ENCODE measurements around the gene SRP68. TPM values are rescaled to one million over a fixed set of nuclear protein-coding genes. Genes with fewer than 3 reads are reported as not detected.

The SRP68 gene
- total and polyA plus RNA-seq, 2 of the 8 experiments (the other 6 are each of a cell fraction or from before 2014, with no cell fraction given): 57.7 to 83.5 TPM

DNA sequence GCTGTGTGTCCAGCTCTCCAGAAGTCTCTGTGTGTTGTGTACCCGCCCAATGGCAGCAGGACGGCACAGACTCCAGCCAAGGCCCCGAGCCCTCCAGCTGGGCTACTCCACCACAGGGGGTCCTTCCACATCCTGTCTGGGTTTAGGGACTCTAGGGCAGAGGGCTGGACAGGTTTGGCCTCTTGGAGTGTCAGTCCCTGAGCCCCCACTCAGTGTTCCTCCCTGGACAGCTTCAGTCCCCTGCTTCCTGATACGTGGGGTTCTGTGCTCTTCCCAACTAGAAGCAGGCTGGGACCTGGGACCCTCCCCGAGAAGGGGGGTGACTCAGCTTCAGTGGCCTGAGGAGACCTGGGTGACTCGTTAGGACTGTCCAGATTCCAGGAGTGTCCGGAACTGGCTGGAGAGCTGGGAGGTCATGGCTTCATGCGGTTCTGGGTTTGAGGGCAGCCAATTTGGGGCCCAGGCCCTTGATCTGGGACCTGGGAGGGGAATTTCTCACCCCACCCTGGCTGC lies 67.5 kb downstream of the SRP68 start:
- no peak for DNase-seq (ENCODE audit: low read depth in 1 of 2, low spot score in 2 of 2)
- 96% methylated on average over 8 of the region's 8 CpGs; no CpG with 5 or more reads in 1 of the 2 experiments for WGBS, 2 experiments (ENCODE audit: extremely low coverage in 1 of 2, insufficient coverage in 1 of 2, insufficient read length in 1 of 2, insufficient replicate concordance in 2 of 2, low coverage in 1 of 2, low lambda C conversion rate in 2 of 2, missing lambda C conversion rate in 1 of 2)
- POLR2A ChIA-PET (ENCODE audit: partially characterized antibody): interaction anchor here (0.8 to 1.6 kb wide), 7 partner anchors 9 to 109 kb away, joined by 3 to 6 read pairs (median 3); partner anchors contain the start of genes FBF1 and MRPL38

More for the DNA sequence above, 67.5 kb downstream of the SRP68 start:
- no peaks in the 10 kb centered on the region for H3K79me1 ChIP-seq (ENCODE audit: low read depth, low read length)
- no peak overlapping the region for H4K8ac ChIP-seq (ENCODE audit: extremely low read depth, insufficient read depth, low read length)
- H2BK120ac ChIP-seq (replicated peaks; ENCODE audit: low read depth, low read length): no peak overlapping the region
- no peak overlapping the region for H2AFZ ChIP-seq (ENCODE audit: low read length)
- H4K5ac ChIP-seq (ENCODE audit: insufficient read length, low read depth, low read length): no peak overlapping the region
- no peak overlapping the region for H2BK20ac ChIP-seq (ENCODE audit: low read length)
- no peaks in the 10 kb centered on the region; a peak in 2 of 8 replicates for H3K36me3 ChIP-seq (ENCODE audit: control insufficient read depth in 2 of 4, insufficient read depth in 4 of 4, low read length in 3 of 4)
- H3K4ac ChIP-seq (replicated peaks; ENCODE audit: insufficient read length, low read depth, low read length): no peak overlapping the region
- H3K56ac ChIP-seq (replicated peaks; ENCODE audit: insufficient read length, low read depth, low read length): no peak overlapping the region
- H2BK15ac ChIP-seq (ENCODE audit: low read length): no peak overlapping the region
- no peak overlapping the region for H3K4me3 ChIP-seq (ENCODE audit: extremely low read depth in 1 of 4, insufficient read depth in 2 of 4, low read depth in 3 of 4, low read length in 4 of 4)
- H3K27me3 ChIP-seq (replicated peaks in 1 of 4; ENCODE audit: control insufficient read depth in 3 of 4, extremely low read depth in 1 of 4, insufficient read depth in 3 of 4, low read length in 3 of 4): no peaks in the 10 kb centered on the region
- no peak overlapping the region for H3K4me2 ChIP-seq (ENCODE audit: insufficient read depth in 1 of 2, low read depth in 2 of 2, low read length in 2 of 2)
- H3K23ac ChIP-seq (ENCODE audit: insufficient read length): no peak overlapping the region
- no peak overlapping the region for H2AK5ac ChIP-seq (ENCODE audit: low read depth, low read length)
- no peaks in the 10 kb centered on the region; a peak in 1 of 4 replicates for H3K9me3 ChIP-seq (ENCODE audit: insufficient read depth in 2 of 2, low read depth in 1 of 2, low read length in 1 of 2)
- H3K4me1 ChIP-seq (replicated peaks in 1 of 4; ENCODE audit: control insufficient read depth in 3 of 4, insufficient read depth in 4 of 4, low read length in 3 of 4): no peaks in the 10 kb centered on the region; a peak in 2 of 7 replicates
- FAIRE-seq: no peak
- H4K91ac ChIP-seq (replicated peaks; ENCODE audit: insufficient read length, low read length): no peak overlapping the region
- no peak overlapping the region for H3K14ac ChIP-seq (ENCODE audit: insufficient read length)
- no peak overlapping the region for H3K9ac ChIP-seq (replicated peaks in 1 of 4; ENCODE audit: extremely low read depth in 1 of 4, low read depth in 3 of 4, low read length in 3 of 4)
- H3K79me2 ChIP-seq (ENCODE audit: control insufficient read depth in 1 of 2, insufficient read depth in 2 of 2, low read length in 2 of 2): no peaks in the 10 kb centered on the region
- CTCF ChIA-PET (ENCODE audit: partially characterized antibody): interaction anchor here (1.0 to 32.0 kb wide), 19 partner anchors 9 to 377 kb away, joined by 3 to 885 read pairs (median 5); partner anchors contain the start of genes EVPL, MRPL38 and TRIM65
- H3K18ac ChIP-seq (ENCODE audit: extremely low read depth, low read length): no peak overlapping the region
- H3K23me2 ChIP-seq (ENCODE audit: low read depth, low read length): no peaks in the 10 kb centered on the region
- no peaks in the 10 kb centered on the region for H4K20me1 ChIP-seq (replicated peaks in 1 of 2; ENCODE audit: control insufficient read depth in 1 of 2, insufficient read depth in 2 of 2, low read length in 2 of 2)
- no peak overlapping the region for H2BK12ac ChIP-seq (ENCODE audit: low read depth, low read length)
- no peak for TF ChIP-seq SUZ12 (IDR thresholded peaks at IDR 0.05; ENCODE audit: low read length)
- H3K27ac ChIP-seq (ENCODE audit: low read depth, low read length): no peak overlapping the region
- no peak overlapping the region for H2BK5ac ChIP-seq (ENCODE audit: low read depth, low read length)

All from H1 (cell line).